Measurements from ENCODE around the gene IL12RB2.
A peak's percentile ranks its signal among the peaks of the same experiment; 100 is the strongest.

IL12RB2 gene

DNA sequence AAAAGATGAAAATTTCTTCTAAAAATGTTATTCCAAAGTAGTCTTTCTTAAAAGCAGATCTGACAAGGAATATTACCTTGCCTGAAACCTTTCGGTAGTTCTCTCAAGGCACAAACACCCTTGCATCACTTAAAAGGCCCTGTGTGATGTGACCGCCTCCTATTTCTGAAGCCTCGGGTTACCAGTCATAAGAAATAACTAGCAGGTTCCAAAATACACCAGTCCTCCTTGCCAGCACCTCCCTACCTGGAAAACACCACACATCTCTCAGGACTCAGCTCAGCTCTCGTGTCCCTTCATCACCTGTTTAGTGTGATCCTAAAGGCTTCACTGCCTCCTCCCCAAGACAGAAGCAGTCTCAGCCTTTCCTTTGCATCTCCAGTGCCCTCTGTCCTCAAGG lies 86.9 kb downstream of the IL12RB2 start:
- no peak for TF ChIP-seq POLR2AphosphoS5 (IDR thresholded peaks at IDR 0.05; ENCODE audit: low read depth, low read length)
- no peak for TF ChIP-seq TAF1 (IDR thresholded peaks at IDR 0.05; ENCODE audit: borderline replicate concordance, insufficient read depth, low read length)
- no peak for TF ChIP-seq FOXP2 (optimal IDR thresholded peaks at IDR 0.05; ENCODE audit: borderline replicate concordance, extremely low read depth, extremely low read length, insufficient read depth)
- no peak for TF ChIP-seq SIN3A (IDR thresholded peaks at IDR 0.05; ENCODE audit: borderline replicate concordance, insufficient read depth, low read length)

- TF ChIP-seq FOXP2 (optimal IDR thresholded peaks at IDR 0.05; ENCODE audit: borderline replicate concordance, extremely low read depth, extremely low read length, insufficient read depth) (no peak), SIN3A (IDR thresholded peaks at IDR 0.05; ENCODE audit: borderline replicate concordance, insufficient read depth, low read length) (no peak), REST (IDR thresholded peaks at IDR 0.05; ENCODE audit: insufficient read depth in 1 of 2, low read depth in 2 of 2, low read length in 2 of 2) (no peak), TAF1 (IDR thresholded peaks at IDR 0.05; ENCODE audit: borderline replicate concordance, insufficient read depth, low read length) (no peak), POLR2AphosphoS5 (IDR thresholded peaks at IDR 0.05; ENCODE audit: low read depth, low read length) (no peak)
Observed at GRCh38 chr1:67399199-67399993, 91.7 kb downstream of the IL12RB2 start.

DNA sequence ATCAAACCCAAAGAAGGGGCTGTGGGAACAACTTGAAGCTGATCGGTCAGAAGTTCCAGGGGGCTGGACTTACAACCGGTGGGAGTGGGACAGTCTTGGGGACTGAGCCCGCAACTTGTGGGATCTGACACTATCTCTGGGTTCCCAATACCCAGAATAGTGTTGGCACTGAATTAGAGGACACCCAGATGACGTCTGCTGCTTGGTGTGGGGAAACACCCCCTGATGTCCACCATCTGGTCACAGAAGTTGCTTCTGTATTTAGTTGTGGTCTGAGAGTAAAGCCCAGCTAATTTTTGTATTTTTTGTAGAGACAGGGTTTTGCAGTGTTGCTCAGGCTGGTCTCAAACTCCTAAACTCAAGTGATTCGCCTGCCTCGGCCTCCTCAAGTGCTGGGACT lies 93.8 kb downstream of the IL12RB2 start:
- TF ChIP-seq FOXP2 (optimal IDR thresholded peaks at IDR 0.05; ENCODE audit: borderline replicate concordance, extremely low read depth, extremely low read length, insufficient read depth) (no peak), SIN3A (IDR thresholded peaks at IDR 0.05; ENCODE audit: borderline replicate concordance, insufficient read depth, low read length) (no peak), POLR2AphosphoS5 (IDR thresholded peaks at IDR 0.05; ENCODE audit: low read depth, low read length) (no peak)

GRCh38 chr1:67404212-67404620 lies 96.5 kb downstream of the IL12RB2 start:
- TF ChIP-seq TAF1 (IDR thresholded peaks at IDR 0.05; ENCODE audit: borderline replicate concordance, insufficient read depth, low read length): no peak
- peak; percentile 35; the same call in 1 of the 2 replicates for TF ChIP-seq POLR2AphosphoS5 (IDR thresholded peaks at IDR 0.05; ENCODE audit: low read depth, low read length)

DNA sequence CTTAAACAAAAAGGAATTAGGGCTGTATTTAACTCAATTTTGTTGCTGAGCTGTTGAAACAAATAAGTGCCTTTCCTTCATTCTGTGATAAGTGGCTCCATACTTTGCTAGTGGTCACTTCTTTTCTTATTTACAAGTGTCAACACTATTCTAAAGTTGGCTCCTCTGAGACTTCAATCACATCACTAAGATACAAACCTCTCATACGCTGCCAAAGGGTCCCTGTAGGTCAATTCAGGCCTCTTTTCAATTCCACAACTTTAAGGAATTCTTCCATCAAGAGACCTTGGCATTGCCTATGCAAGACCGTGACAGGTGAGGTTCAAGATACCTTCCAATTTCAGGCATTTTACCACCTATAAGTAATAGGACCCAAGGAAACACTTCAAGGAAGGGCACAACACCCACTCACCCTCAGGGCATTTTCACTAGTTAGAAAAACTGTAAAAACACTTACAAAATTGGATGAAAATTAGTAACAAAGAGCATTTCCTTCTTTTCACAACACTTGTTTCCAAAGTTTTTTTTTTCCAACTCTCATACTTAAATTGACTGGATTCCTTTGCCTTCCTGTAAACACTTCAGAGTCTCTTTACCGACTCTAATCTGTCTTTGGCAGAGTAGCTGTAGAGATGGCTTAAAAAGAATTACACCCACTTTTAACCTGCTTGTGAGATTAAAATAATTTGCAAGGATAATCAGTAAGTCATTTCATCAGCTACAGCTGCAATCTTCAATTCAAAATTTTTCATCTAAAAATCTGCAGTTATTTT lies 98.0 kb downstream of the IL12RB2 start:
- no peak for TF ChIP-seq TAF1 (IDR thresholded peaks at IDR 0.05; ENCODE audit: borderline replicate concordance, insufficient read depth, low read length)
- TF ChIP-seq REST (IDR thresholded peaks at IDR 0.05; ENCODE audit: insufficient read depth in 1 of 2, low read depth in 2 of 2, low read length in 2 of 2): no peak
- no peak for TF ChIP-seq POLR2AphosphoS5 (IDR thresholded peaks at IDR 0.05; ENCODE audit: low read depth, low read length)
- no peak for TF ChIP-seq SIN3A (IDR thresholded peaks at IDR 0.05; ENCODE audit: borderline replicate concordance, insufficient read depth, low read length)
- no peak for TF ChIP-seq FOXP2 (optimal IDR thresholded peaks at IDR 0.05; ENCODE audit: borderline replicate concordance, extremely low read depth, extremely low read length, insufficient read depth)

- TF ChIP-seq SIN3A (IDR thresholded peaks at IDR 0.05; ENCODE audit: borderline replicate concordance, insufficient read depth, low read length): no peak
- TF ChIP-seq POLR2AphosphoS5 (IDR thresholded peaks at IDR 0.05; ENCODE audit: low read depth, low read length): no peak
Observed at GRCh38 chr1:67407498-67407897, 99.8 kb downstream of the IL12RB2 start.

DNA sequence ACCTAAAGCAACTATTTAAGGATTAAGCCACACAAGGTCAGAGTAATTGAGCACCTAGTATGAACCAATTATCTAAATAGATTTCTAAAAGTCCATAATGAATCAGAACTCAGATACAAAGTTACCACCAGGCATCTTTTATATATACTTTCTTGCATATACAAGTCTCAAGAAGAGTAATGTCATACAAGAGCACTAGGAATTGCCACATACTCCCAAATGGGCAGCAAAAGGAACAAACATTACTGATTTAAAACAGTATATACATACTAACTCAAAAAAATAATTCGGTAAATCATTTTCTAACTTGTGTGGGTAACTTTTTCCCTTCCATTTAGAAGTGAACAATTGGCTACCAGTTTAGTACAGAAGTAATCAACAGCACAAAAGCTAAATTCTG lies 100.5 kb downstream of the IL12RB2 start:
- TF ChIP-seq POLR2AphosphoS5 (IDR thresholded peaks at IDR 0.05; ENCODE audit: low read depth, low read length): no peak
- no peak for TF ChIP-seq TAF1 (IDR thresholded peaks at IDR 0.05; ENCODE audit: borderline replicate concordance, insufficient read depth, low read length)
- TF ChIP-seq FOXP2 (optimal IDR thresholded peaks at IDR 0.05; ENCODE audit: borderline replicate concordance, extremely low read depth, extremely low read length, insufficient read depth): no peak
- no peak for TF ChIP-seq REST (IDR thresholded peaks at IDR 0.05; ENCODE audit: insufficient read depth in 1 of 2, low read depth in 2 of 2, low read length in 2 of 2)
- no peak for TF ChIP-seq SIN3A (IDR thresholded peaks at IDR 0.05; ENCODE audit: borderline replicate concordance, insufficient read depth, low read length)

All from PFSK-1 (cell line).